ENCODE results near the gene VWA3B. TPM values are rescaled to one million over a fixed set of nuclear protein-coding genes. Genes with fewer than 3 reads are reported as not detected.

VWA3B gene
- total and polyA plus RNA-seq, 2 of the 4 experiments (the other 2 are of a cell fraction): not detected

DNA sequence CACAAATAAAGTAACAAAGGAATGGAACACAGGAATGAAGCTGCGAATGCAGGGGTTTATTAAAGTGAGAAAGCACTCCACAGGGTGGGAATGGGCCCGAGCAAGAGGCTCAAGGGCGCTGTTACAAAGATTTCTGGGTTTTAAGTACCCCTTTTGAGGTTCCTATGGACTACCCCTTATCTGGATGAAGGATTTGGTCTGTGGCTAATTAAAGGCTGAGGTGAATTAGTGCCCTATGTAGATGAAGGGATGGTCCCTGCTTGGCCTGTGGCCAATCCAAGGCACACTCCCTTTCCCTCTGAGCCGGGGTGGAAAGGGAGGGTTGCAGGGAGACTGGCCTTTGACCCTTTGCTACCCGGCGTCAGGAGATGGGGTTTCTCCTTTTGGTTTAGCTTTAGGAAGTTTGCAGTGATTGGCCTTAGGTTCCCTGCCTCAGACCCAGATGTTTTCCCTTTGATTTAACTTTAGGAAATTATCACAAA is 211.8 kb downstream of the VWA3B start:
- Histone ChIP-seq H3K23ac (ENCODE audit: low read depth, low read length) (no peak overlapping the region), H2AK5ac (ENCODE audit: low read depth, low read length) (no peak overlapping the region), H3K9ac (ENCODE audit: low read depth, low read length) (no peak overlapping the region), H3K4me2 (ENCODE audit: low read depth, low read length) (no peak overlapping the region), H3K36me3 (ENCODE audit: control insufficient read depth, insufficient read depth, low read length) (no peaks in the 10 kb centered on the region), H2BK5ac (ENCODE audit: low read depth, low read length, poor library complexity, severe bottlenecking) (no peak overlapping the region), H2BK120ac (ENCODE audit: low read depth, low read length) (no peak overlapping the region), H4K5ac (ENCODE audit: low read depth, low read length) (no peak overlapping the region), H3K4ac (ENCODE audit: low read depth, low read length) (no peak overlapping the region), H3K4me3 (ENCODE audit: insufficient read depth, low read depth, low read length) (no peak overlapping the region), H3K9me3 (ENCODE audit: control insufficient read depth, insufficient read depth, low read length) (no peaks in the 10 kb centered on the region), H2BK20ac (ENCODE audit: low read depth, low read length) (no peak overlapping the region), H3K9me1 (ENCODE audit: insufficient read depth, low read length) (no peaks in the 10 kb centered on the region), H3K79me1 (ENCODE audit: low read depth in 1 of 2, low read length in 2 of 2) (no peaks in the 10 kb centered on the region), H3K56ac (ENCODE audit: extremely low read depth, insufficient read depth, low read length) (no peak overlapping the region), H3K27me3 (ENCODE audit: control insufficient read depth, insufficient read depth, low read length) (peaks cover 21% of the 10 kb centered on the region), H3K14ac (replicated peaks; ENCODE audit: low read depth, low read length) (no peak overlapping the region), H2AFZ (replicated peaks; ENCODE audit: low read length, poor library complexity) (no peak overlapping the region), H4K8ac (ENCODE audit: low read depth in 2 of 2, low read length in 2 of 2) (no peak overlapping the region), H3K27ac (ENCODE audit: insufficient read depth, low read length) (no peak overlapping the region), H4K20me1 (ENCODE audit: insufficient read depth, low read length) (no peaks in the 10 kb centered on the region), H3K18ac (ENCODE audit: low read depth, low read length) (no peak overlapping the region), H2BK15ac (ENCODE audit: low read depth, low read length) (no peak overlapping the region), H4K91ac (ENCODE audit: insufficient read depth, low read depth, low read length) (no peak overlapping the region), H2AK9ac (replicated peaks; ENCODE audit: low read depth, low read length, poor library complexity) (no peak overlapping the region), H3K4me1 (ENCODE audit: control insufficient read depth, insufficient read depth, low read length) (no peaks in the 10 kb centered on the region)
- CTCF ChIA-PET: interaction anchor here (0.8 kb wide), 1 partner anchor 30 kb away, joined by 3 read pairs; no protein-coding TSS in a partner anchor
- in situ Hi-C loops (cut with MboI; ENCODE audit: low sequenced_read_pairs): loop anchor here (10.0 kb wide), 1 partner anchor 86 kb away; no protein-coding TSS in a partner anchor
- ATAC-seq (ENCODE audit: low read depth): no peak
- BruUV-seq (replicated peaks): no TSS peak
- no peak for DNase-seq
- intact Hi-C loops (cut with micrococcal nuclease): no loop called here
- TF ChIP-seq RFX5 (IDR thresholded peaks at IDR 0.05; ENCODE audit: low read depth, low read length) (no peak), MAFK (IDR thresholded peaks at IDR 0.05; ENCODE audit: low read depth, low read length) (no peak), RAD21 (IDR thresholded peaks at IDR 0.05; ENCODE audit: low read length) (no peak), CHD1 (IDR thresholded peaks at IDR 0.05; ENCODE audit: low read depth, low read length) (no peak), BHLHE40 (IDR thresholded peaks at IDR 0.05; ENCODE audit: low read depth, low read length) (no peak), FOS (IDR thresholded peaks at IDR 0.05; ENCODE audit: low read depth, low read length) (no peak), POLR2A (IDR thresholded peaks at IDR 0.05; ENCODE audit: low read depth, low read length) (no peak), MXI1 (IDR thresholded peaks at IDR 0.05; ENCODE audit: borderline replicate concordance, low read depth, low read length) (no peak), MAZ (IDR thresholded peaks at IDR 0.05; ENCODE audit: borderline replicate concordance, low read depth, low read length) (no peak), NFE2L2 (IDR thresholded peaks at IDR 0.05; ENCODE audit: low read depth, low read length) (no peak), SMC3 (IDR thresholded peaks at IDR 0.05; ENCODE audit: low read depth, low read length) (no peak), RCOR1 (IDR thresholded peaks at IDR 0.05; ENCODE audit: insufficient replicate concordance, low read length) (no peak), CTCF (conservative IDR thresholded peaks at IDR 0.05; ENCODE audit: low read depth, low read length) (no peak), CEBPB (IDR thresholded peaks at IDR 0.05; ENCODE audit: low read depth, low read length) (no peak)
- TF ChIP-seq, protein P1, sequence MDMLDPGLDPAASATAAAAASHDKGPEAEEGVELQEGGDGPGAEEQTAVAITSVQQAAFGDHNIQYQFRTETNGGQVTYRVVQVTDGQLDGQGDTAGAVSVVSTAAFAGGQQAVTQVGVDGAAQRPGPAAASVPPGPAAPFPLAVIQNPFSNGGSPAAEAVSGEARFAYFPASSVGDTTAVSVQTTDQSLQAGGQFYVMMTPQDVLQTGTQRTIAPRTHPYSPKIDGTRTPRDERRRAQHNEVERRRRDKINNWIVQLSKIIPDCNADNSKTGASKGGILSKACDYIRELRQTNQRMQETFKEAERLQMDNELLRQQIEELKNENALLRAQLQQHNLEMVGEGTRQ (IDR thresholded peaks at IDR 0.05; ENCODE audit: low read depth, low read length): no peak
- TF ChIP-seq, protein P2, sequence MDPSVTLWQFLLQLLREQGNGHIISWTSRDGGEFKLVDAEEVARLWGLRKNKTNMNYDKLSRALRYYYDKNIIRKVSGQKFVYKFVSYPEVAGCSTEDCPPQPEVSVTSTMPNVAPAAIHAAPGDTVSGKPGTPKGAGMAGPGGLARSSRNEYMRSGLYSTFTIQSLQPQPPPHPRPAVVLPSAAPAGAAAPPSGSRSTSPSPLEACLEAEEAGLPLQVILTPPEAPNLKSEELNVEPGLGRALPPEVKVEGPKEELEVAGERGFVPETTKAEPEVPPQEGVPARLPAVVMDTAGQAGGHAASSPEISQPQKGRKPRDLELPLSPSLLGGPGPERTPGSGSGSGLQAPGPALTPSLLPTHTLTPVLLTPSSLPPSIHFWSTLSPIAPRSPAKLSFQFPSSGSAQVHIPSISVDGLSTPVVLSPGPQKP (IDR thresholded peaks at IDR 0.05; ENCODE audit: borderline replicate concordance, low read depth, low read length): no peak
- WGBS, 2 experiments (ENCODE audit: extremely low coverage in 2 of 2, insufficient read length in 1 of 2): no CpG with 5 or more reads among the region's 6 CpGs
- dilution Hi-C loops (cut with HindIII; ENCODE audit: low sequenced_read_pairs, unreplicated experiment): no loop called here
- POLR2A ChIA-PET (ENCODE audit: unreplicated experiment): no interaction called here

Measured in IMR-90 (cell line).